H9 (cell line): ENCODE results near the gene KLC1. TPM values are rescaled to one million over a fixed set of nuclear protein-coding genes. Genes with fewer than 3 reads are reported as not detected.

Experiments used
- DNase-seq: peaks from one replicate; pipeline ENCODE4 v3.0.0-alpha.2; 2017
- H2AFZ ChIP-seq: one replicate; pipeline ENCODE4 v1.6.1; 2013; ENCODE audit warnings: mild to moderate bottlenecking, low read length, control low read depth, moderate library complexity
- H2AK5ac ChIP-seq: 2 replicates; pipeline ENCODE4 v1.6.1; 2013; ENCODE audit warnings: low read length, control low read depth, mixed read lengths; ENCODE audit not compliant: insufficient read length
- H2BK120ac ChIP-seq: one replicate; pipeline ENCODE4 v1.6.1; 2013; ENCODE audit warnings: low read depth, mild to moderate bottlenecking, low read length, control low read depth, inconsistent platforms; ENCODE audit not compliant: poor library complexity, severe bottlenecking
- H2BK12ac ChIP-seq: 2 replicates; pipeline ENCODE4 v1.6.1; 2013; ENCODE audit warnings: low read length, control low read depth, mixed read lengths, low read depth; ENCODE audit not compliant: insufficient read length
- H2BK15ac ChIP-seq: 2 replicates; pipeline ENCODE4 v1.6.1; 2013; ENCODE audit warnings: low read depth, low read length, control low read depth
- H2BK20ac ChIP-seq: one replicate; pipeline ENCODE4 v1.6.1; 2013; ENCODE audit warnings: low read depth, mild to moderate bottlenecking, low read length, control low read depth, inconsistent platforms; ENCODE audit not compliant: poor library complexity, severe bottlenecking
- H2BK5ac ChIP-seq: 2 replicates; pipeline ENCODE4 v1.6.1; 2013; ENCODE audit warnings: low read length, control low read depth, mixed read lengths; ENCODE audit not compliant: insufficient read length
- H3K14ac ChIP-seq: 2 replicates; pipeline ENCODE4 v1.6.1; 2013; ENCODE audit warnings: low read length, control low read depth; ENCODE audit not compliant: insufficient read depth
- H3K18ac ChIP-seq: 2 replicates; pipeline ENCODE4 v1.6.1; 2013; ENCODE audit warnings: low read depth, mild to moderate bottlenecking, mixed read lengths, low read length, control low read depth; ENCODE audit not compliant: insufficient read length
- H3K23ac ChIP-seq: 2 replicates; pipeline ENCODE4 v1.6.1; 2013; ENCODE audit warnings: low read length, control low read depth, mixed read lengths, low read depth; ENCODE audit not compliant: insufficient read length
- H3K23me2 ChIP-seq: 2 replicates; pipeline ENCODE4 v1.6.1; 2013; ENCODE audit warnings: low read depth, mild to moderate bottlenecking, mixed read lengths, low read length, control low read depth; ENCODE audit not compliant: insufficient read length, poor library complexity, severe bottlenecking
- H3K27ac ChIP-seq: 2 replicates; pipeline ENCODE4 v1.5.1; 2013; ENCODE audit warnings: low read length, control low read depth, mixed read lengths, low read depth; ENCODE audit not compliant: insufficient read length
- H3K27me3 ChIP-seq: 2 replicates; pipeline ENCODE4 v1.6.1; 2013; ENCODE audit warnings: low read length, control low read depth, inconsistent platforms; ENCODE audit not compliant: insufficient read depth
- H3K4ac ChIP-seq: 2 replicates; pipeline ENCODE4 v1.6.1; 2013; ENCODE audit warnings: low read depth, mild to moderate bottlenecking, control low read depth, inconsistent platforms, low read length, moderate library complexity
- H3K4me1 ChIP-seq: 2 replicates; pipeline ENCODE4 v1.6.1; 2013; ENCODE audit warnings: low read length, control low read depth, inconsistent platforms; ENCODE audit not compliant: insufficient read depth
- H3K4me2 ChIP-seq: 2 replicates; pipeline ENCODE4 v1.6.1; 2013; ENCODE audit warnings: low read length, control low read depth, mixed read lengths; ENCODE audit not compliant: insufficient read length, insufficient read depth
- H3K56ac ChIP-seq: 2 replicates; pipeline ENCODE4 v1.6.1; 2013; ENCODE audit warnings: low read depth, mild to moderate bottlenecking, mixed read lengths, low read length, control low read depth; ENCODE audit not compliant: insufficient read length
- H3K79me1 ChIP-seq: 2 replicates; pipeline ENCODE4 v1.6.1; 2013; ENCODE audit warnings: low read depth, mild to moderate bottlenecking, moderate library complexity, low read length, control low read depth, inconsistent platforms; ENCODE audit not compliant: insufficient read depth, poor library complexity, severe bottlenecking
- H3K79me2 ChIP-seq: 2 replicates; pipeline ENCODE4 v1.6.1; 2013; ENCODE audit warnings: low read length, control low read depth, inconsistent platforms; ENCODE audit not compliant: insufficient read depth
- H3K9ac ChIP-seq: 2 replicates; pipeline ENCODE4 v1.6.1; 2013; ENCODE audit warnings: low read length, control low read depth, mixed read lengths; ENCODE audit not compliant: insufficient read length; ENCODE audit errors: extremely low read depth
- H3K9me3 ChIP-seq: one replicate; pipeline ENCODE4 v1.6.1; 2013; ENCODE audit warnings: low read depth, low read length, inconsistent platforms; ENCODE audit not compliant: control insufficient read depth
- H3T11ph ChIP-seq: one replicate; pipeline ENCODE4 v1.6.1; 2013; ENCODE audit warnings: mild to moderate bottlenecking, low read length, control low read depth, inconsistent platforms
- H4K20me1 ChIP-seq: one replicate; pipeline ENCODE4 v1.6.1; 2013; ENCODE audit not compliant: control insufficient read depth, insufficient read length, insufficient read depth
- H4K5ac ChIP-seq: 2 replicates; pipeline ENCODE4 v1.6.1; 2013; ENCODE audit warnings: low read depth, mild to moderate bottlenecking, mixed read lengths, low read length, control low read depth; ENCODE audit not compliant: insufficient read length
- H4K8ac ChIP-seq: replicated peaks from 2 replicates; pipeline ENCODE4 v1.6.1; 2013; ENCODE audit warnings: low read length, control low read depth, mixed read lengths, low read depth; ENCODE audit not compliant: insufficient read length
- H4K91ac ChIP-seq: 2 replicates; pipeline ENCODE4 v1.6.1; 2013; ENCODE audit warnings: low read depth, mild to moderate bottlenecking, moderate library complexity, mixed read lengths, low read length, control low read depth; ENCODE audit not compliant: insufficient read length
- H3K27ac Mint-ChIP-seq, 3 experiments: 2 replicates in 2 of 3; 3 replicates in 1 of 3; pipeline ENCODE4 v1.8.0; 2020 to 2021; ENCODE audit warnings: mixed read lengths in 3 of 3, mild to moderate bottlenecking in 1 of 3, moderate library complexity in 1 of 3
- H3K27me3 Mint-ChIP-seq: 2 replicates; pipeline ENCODE4 v1.8.0; 2021; ENCODE audit warnings: low read depth, mild to moderate bottlenecking, moderate library complexity, mixed read lengths
- H3K36me3 Mint-ChIP-seq, 3 experiments: 2 replicates in 2 of 3; 3 replicates in 1 of 3; pipeline ENCODE4 v1.8.0; 2020 to 2021; ENCODE audit warnings: low read depth in 3 of 3, mixed read lengths in 3 of 3; ENCODE audit not compliant: insufficient read depth in 1 of 3
- H3K4me1 Mint-ChIP-seq, 2 experiments: 2 replicates each; pipeline ENCODE4 v1.8.0; 2020; ENCODE audit warnings: mixed read lengths in 2 of 2
- H3K4me3 Mint-ChIP-seq, 2 experiments: 2 replicates in 1 of 2; 3 replicates in 1 of 2; pipeline ENCODE4 v1.8.0; 2020 to 2021; ENCODE audit warnings: mild to moderate bottlenecking in 2 of 2, mixed read lengths in 2 of 2, moderate library complexity in 1 of 2
- H3K9me3 Mint-ChIP-seq, 2 experiments: 2 replicates in 1 of 2; 3 replicates in 1 of 2; pipeline ENCODE4 v1.8.0; 2020; ENCODE audit warnings: mild to moderate bottlenecking in 2 of 2, mixed read lengths in 2 of 2, moderate library complexity in 1 of 2
- WGBS: extraction: QIAGEN DNeasy Blood & Tissue Kit; methylation state at CpG from one replicate; pipeline ENCODE4 v1.1.7; 2013; ENCODE audit warnings: missing lambda C conversion rate, low lambda C conversion rate, mixed read lengths; ENCODE audit not compliant: insufficient read length; ENCODE audit errors: extremely low coverage; 5-methylcytosine and 5-hydroxymethylcytosine counted together
- total RNA-seq: library from RNA; stranded (reverse); gene quantifications from 2 replicates; pipeline ENCODE4 v1.2.1, GENCODE V29; 2021
- TF ChIP-seq, protein P1 (sequence below): fragments of 200-600 bp; sonication (generic); conservative IDR thresholded peaks from 3 replicates; pipeline ENCODE4 v1.8.0; 2021; ENCODE audit warnings: antibody characterized with exemption, mild to moderate bottlenecking

Gene KLC1
- total RNA-seq, 1 experiment from 2014 or later, result 143 TPM

- Mint-ChIP-seq H3K27me3 (no peaks in the 10 kb centered on the region; the same call in 1 of the 2 replicates), H3K9me3 (no peaks in the 10 kb centered on the region; a peak in 2 of 5 replicates), H3K4me1 (peaks cover 22 to 23% of the 10 kb centered on the region in 2 experiments), H3K27ac (0 out of 7 replicates have a peak overlapping the region, but pooled peaks of 2 of the 3 experiments have one; percentile 44 to 54), H3K36me3 (peaks cover 28 to 51% (median 34%) of the 10 kb centered on the region in 3 experiments; a peak in 6 of 7 replicates), H3K4me3 (no peak overlapping the region)
- H3K9me3 ChIP-seq, result no peaks in the 10 kb centered on the region
- H3K23ac ChIP-seq, result no peak overlapping the region
- peaks cover 3% of the 10 kb centered on the region; the same call in 1 of the 2 replicates for H3K4me1 ChIP-seq
- H3K23me2 ChIP-seq, result no peaks in the 10 kb centered on the region
- H4K20me1 ChIP-seq, result no peaks in the 10 kb centered on the region
- H3K4ac ChIP-seq, result no peak overlapping the region
- H4K5ac ChIP-seq, result no peak overlapping the region
- no peak overlapping the region for H2AFZ ChIP-seq
- H2BK5ac ChIP-seq, result no peak overlapping the region
- H2BK120ac ChIP-seq, result no peak overlapping the region
- no peak for DNase-seq
- no peak overlapping the region for H2BK12ac ChIP-seq
- H3K18ac ChIP-seq, result no peak overlapping the region
- no peak overlapping the region for H4K8ac ChIP-seq
- H3K79me2 ChIP-seq, result no peaks in the 10 kb centered on the region
- no peak overlapping the region for H3T11ph ChIP-seq
- no peaks in the 10 kb centered on the region for H3K79me1 ChIP-seq
- H3K27me3 ChIP-seq, result no peaks in the 10 kb centered on the region
- no peak overlapping the region for H3K4me2 ChIP-seq
- no peak overlapping the region for H2AK5ac ChIP-seq
- H2BK20ac ChIP-seq, result no peak overlapping the region
- no CpG with 5 or more reads among the region's 15 CpGs for WGBS
- H3K9ac ChIP-seq, result no peak overlapping the region
- H3K27ac ChIP-seq, result no peak overlapping the region
- TF ChIP-seq, protein P1, sequence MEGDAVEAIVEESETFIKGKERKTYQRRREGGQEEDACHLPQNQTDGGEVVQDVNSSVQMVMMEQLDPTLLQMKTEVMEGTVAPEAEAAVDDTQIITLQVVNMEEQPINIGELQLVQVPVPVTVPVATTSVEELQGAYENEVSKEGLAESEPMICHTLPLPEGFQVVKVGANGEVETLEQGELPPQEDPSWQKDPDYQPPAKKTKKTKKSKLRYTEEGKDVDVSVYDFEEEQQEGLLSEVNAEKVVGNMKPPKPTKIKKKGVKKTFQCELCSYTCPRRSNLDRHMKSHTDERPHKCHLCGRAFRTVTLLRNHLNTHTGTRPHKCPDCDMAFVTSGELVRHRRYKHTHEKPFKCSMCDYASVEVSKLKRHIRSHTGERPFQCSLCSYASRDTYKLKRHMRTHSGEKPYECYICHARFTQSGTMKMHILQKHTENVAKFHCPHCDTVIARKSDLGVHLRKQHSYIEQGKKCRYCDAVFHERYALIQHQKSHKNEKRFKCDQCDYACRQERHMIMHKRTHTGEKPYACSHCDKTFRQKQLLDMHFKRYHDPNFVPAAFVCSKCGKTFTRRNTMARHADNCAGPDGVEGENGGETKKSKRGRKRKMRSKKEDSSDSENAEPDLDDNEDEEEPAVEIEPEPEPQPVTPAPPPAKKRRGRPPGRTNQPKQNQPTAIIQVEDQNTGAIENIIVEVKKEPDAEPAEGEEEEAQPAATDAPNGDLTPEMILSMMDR, result no peak
- H2BK15ac ChIP-seq, result no peak overlapping the region
- no peak overlapping the region; the same call in 1 of the 2 replicates for H3K14ac ChIP-seq
- H3K56ac ChIP-seq, result no peak overlapping the region
- H4K91ac ChIP-seq, result no peak overlapping the region
Measured at GRCh38 chr14:103709814-103710213, 80.8 kb downstream of the KLC1 start.
